Adrenal gland (tissue), 12 donors: Measurements from ENCODE around the gene FTH1. TPM values are rescaled to one million over a fixed set of nuclear protein-coding genes. Genes with fewer than 3 reads are reported as not detected.

Experiments used
- DNase-seq, 7 donors: peaks; one replicate each; pipeline ENCODE4 v3.0.0-alpha.2; 2019 to 2020
- H3K27ac ChIP-seq, 5 donors: fragments of 200-600 bp; sonication (generic) in 4 of 5; 1 replicate in 3 of 5; 2 replicates in 2 of 5; pipeline versions ENCODE4 v1.5.1 to v1.8.0; 2016 to 2020; ENCODE audit warnings: mild to moderate bottlenecking in 1 of 5
- H3K27me3 ChIP-seq: fragments of 200-600 bp; 2 replicates; pipeline ENCODE4 v1.8.0; 2021
- H3K36me3 ChIP-seq, 2 donors: fragments of 200-600 bp; replicated peaks in 1 of 2; 1 replicate in 1 of 2; 2 replicates in 1 of 2; pipeline versions ENCODE4 v1.5.1 to v1.8.0; 2018 to 2022
- H3K4me1 ChIP-seq, 2 donors: fragments of 200-600 bp; replicated peaks in 1 of 2; 1 replicate in 1 of 2; 2 replicates in 1 of 2; pipeline versions ENCODE4 v1.5.1 to v1.8.0; 2018 to 2021
- H3K4me3 ChIP-seq, 4 donors: fragments of 200-600 bp; sonication (generic) in 3 of 4; one replicate each; pipeline ENCODE4 v1.5.1; 2016 to 2018
- H3K9me3 ChIP-seq, 3 donors: fragments of 200-600 bp; sonication (generic) in 1 of 3; replicated peaks in 1 of 3; 1 replicate in 2 of 3; 2 replicates in 1 of 3; pipeline versions ENCODE4 v1.5.1 to v1.8.0; 2016 to 2021
- CTCF ChIP-seq, 6 experiments: fragments of 450-650 bp in 4 of 6; fragments of 200-600 bp in 2 of 6; sonication (generic) in 1 of 6; IDR thresholded peaks; 1 replicate in 5 of 6; 2 replicates in 1 of 6; pipeline versions ENCODE4 v1.5.1 to v1.8.0; 2016 to 2021; ENCODE audit warnings: antibody characterized with exemption in 6 of 6, mild to moderate bottlenecking in 2 of 6, moderate library complexity in 1 of 6
- POLR2A ChIP-seq, 2 donors: fragments of 450-650 bp; IDR thresholded peaks; one replicate each; pipeline ENCODE4 v1.6.1; 2017; ENCODE audit warnings: antibody characterized with exemption in 2 of 2, mild to moderate bottlenecking in 2 of 2, moderate library complexity in 1 of 2
- WGBS, 4 donors: extraction: QIAGEN DNeasy Blood & Tissue Kit in 2 of 4; methylation state at CpG; one replicate each; pipeline versions ENCODE4 v1.1.5 to v1.1.7; 2013 to 2017; 5-methylcytosine and 5-hydroxymethylcytosine counted together
- intact Hi-C, 2 donors: fragments of 100-400 bp; cut with DNase I; formaldehyde crosslinking; loops; one replicate each; pipeline versions ENCODE4 v1.14.1 to v1.15.0; 2022 to 2023
- polyA plus RNA-seq, 3 donors: library from polyadenylated mRNA; stranded (reverse); fragments of 200-250 nt in 2 of 3; fragments of 350-450 nt in 1 of 3; fragmentation: Illumina TruSeq in 1 of 3; extraction: RNeasy Lipid Tissue Mini Kit (QIAGEN cat#74804) in 1 of 3; gene quantifications; one replicate each; pipeline ENCODE4 v1.2.3, GENCODE V29; 2013 to 2014
- total RNA-seq, 9 donors: library from RNA; depleted of rRNA in 4 of 9; stranded (reverse); fragments of >200 nt in 4 of 9; fragments of 120-200 nt in 1 of 9; fragmentation: NEBNext Ultra II Directional in 1 of 9; extraction: Animal tissue kit (Norgen Biotek cat#: 25700) in 1 of 9; gene quantifications; one replicate each; pipeline versions ENCODE4 v1.1.0 to v1.2.4, GENCODE V29; 2013 to 2023
- donor health status: healthy with polysubstance abuse.
- donor health status: Bipolar disorder and iron deficiency.
- donor health status: DM: yes; HTN: yes; CAD: no.
- donor health status: DM: no; HTN: no; CAD: no.
- donor health status: DM: no; HTN: no; CAD: no.
- donor health status: DM: yes; HTN: yes; CAD: no.

The FTH1 gene
- total and polyA plus RNA-seq, 12 donors: 530 to 5,565 (median 3,420) TPM

- DNase-seq: peak in 6 of 7 donors; percentile 32 to 74 (median 48)
- Histone ChIP-seq H3K4me1 (peaks cover 16 to 33% of the 10 kb centered on the region in 2 donors), H3K36me3 (peaks cover 0 to 31% of the 10 kb centered on the region in 2 donors), H3K4me3 (peak overlapping the region in 1 of 4 donors; percentile 98), H3K27ac (peak overlapping the region in 4 of 5 donors; percentile 24 to 98 (median 70)), H3K27me3 (no peaks in the 10 kb centered on the region), H3K9me3 (no peaks in the 10 kb centered on the region)
- TF ChIP-seq CTCF (IDR thresholded peaks at IDR 0.05): no peak
- TF ChIP-seq POLR2A (IDR thresholded peaks at IDR 0.05): peak; percentile 7 to 53
- WGBS, 4 donors: 46 to 66% (median 60%) methylated on average over 10 of the region's 10 CpGs
- intact Hi-C loops: loop anchor here in 1 of 2 donors (5.0 kb wide), 1 partner anchor 114 kb away; no protein-coding TSS in a partner anchor
These were observed 4.0 kb downstream of the FTH1 start for GRCh38 chr11:61963282-61964057.

- Histone ChIP-seq H3K36me3 (peaks cover 0 to 31% of the 10 kb centered on the region in 2 donors), H3K4me1 (peaks cover 16 to 29% of the 10 kb centered on the region in 2 donors), H3K27ac (peak overlapping the region in 3 of 5 donors; percentile 43 to 98 (median 97)), H3K9me3 (no peaks in the 10 kb centered on the region), H3K27me3 (no peaks in the 10 kb centered on the region), H3K4me3 (no peak overlapping the region)
- WGBS, 4 donors: 88 to 95% (median 90%) methylated on average over 2 to 3 of the region's 3 CpGs
- DNase-seq: peak in 3 of 7 donors; percentile 55 to 60 (median 59)
- peak; percentile 3 to 54 for TF ChIP-seq POLR2A (IDR thresholded peaks at IDR 0.05)
- no peak for TF ChIP-seq CTCF (IDR thresholded peaks at IDR 0.05)
- intact Hi-C loops: loop anchor here in 1 of 2 donors (5.0 kb wide), 1 partner anchor 114 kb away; no protein-coding TSS in a partner anchor
These were observed 4.5 kb downstream of the FTH1 start for GRCh38 chr11:61963016-61963281.

GRCh38 chr11:61962213-61963015 lies 5.0 kb downstream of the FTH1 start:
- no peaks in the 10 kb centered on the region for H3K9me3 ChIP-seq
- peaks cover 0 to 31% of the 10 kb centered on the region in 2 donors for H3K36me3 ChIP-seq
- H3K4me3 ChIP-seq: no peak overlapping the region
- 84 to 93% (median 90%) methylated on average over 10 to 12 of the region's 12 CpGs for WGBS, 4 donors
- DNase-seq: peak in 5 of 7 donors; percentile 10 to 61 (median 36)
- peak overlapping the region in 4 of 5 donors; percentile 28 to 98 (median 70) for H3K27ac ChIP-seq
- H3K27me3 ChIP-seq: no peaks in the 10 kb centered on the region
- peaks cover 16 to 29% of the 10 kb centered on the region in 2 donors for H3K4me1 ChIP-seq
- TF ChIP-seq POLR2A (IDR thresholded peaks at IDR 0.05): peak in 1 of 2 donors; percentile 17
- TF ChIP-seq CTCF (IDR thresholded peaks at IDR 0.05): peak in 1 of 6 experiments; percentile 6
- intact Hi-C loops: loop anchor here in 1 of 2 donors (5.0 kb wide), 1 partner anchor 115 kb away; no protein-coding TSS in a partner anchor
